ENCODE measurements around the gene DEGS1. TPM values are rescaled to one million over a fixed set of nuclear protein-coding genes. Genes with fewer than 3 reads are reported as not detected.

The DEGS1 gene
- total RNA-seq, 1 donor from 2014 or later, result 43.3 TPM

GRCh38 chr1:224211206-224211962 is 28.3 kb downstream of the DEGS1 start:
- H3K9ac ChIP-seq (ENCODE audit: low read depth in 1 of 3, low read length in 3 of 3), result peak overlapping the region in 2 of 3 donors; percentile 27 to 34
- peaks cover 6 to 24% (median 12%) of the 10 kb centered on the region in 3 donors for H3K4me1 ChIP-seq (ENCODE audit: control insufficient read depth in 3 of 3, insufficient read depth in 3 of 3, low read length in 3 of 3)
- no peaks in the 10 kb centered on the region for H3K36me3 ChIP-seq (ENCODE audit: control insufficient read depth in 3 of 3, insufficient read depth in 3 of 3, low read length in 3 of 3)
- H3K27ac ChIP-seq (ENCODE audit: low read depth, low read length), result no peak overlapping the region
- H3K4me3 ChIP-seq (ENCODE audit: low read length in 3 of 3), result no peak overlapping the region
- no peaks in the 10 kb centered on the region for H3K27me3 ChIP-seq (ENCODE audit: control insufficient read depth in 3 of 3, insufficient read depth in 3 of 3, low read length in 3 of 3)
- H3K9me3 ChIP-seq (ENCODE audit: control insufficient read depth in 3 of 3, low read length in 3 of 3), result no peaks in the 10 kb centered on the region

- no peaks in the 10 kb centered on the region for H3K27me3 ChIP-seq (ENCODE audit: control insufficient read depth in 3 of 3, insufficient read depth in 3 of 3, low read length in 3 of 3)
- no peak overlapping the region for H3K27ac ChIP-seq (ENCODE audit: low read depth, low read length)
- no peak overlapping the region for H3K9ac ChIP-seq (ENCODE audit: low read depth in 1 of 3, low read length in 3 of 3)
- no peak overlapping the region for H3K4me3 ChIP-seq (ENCODE audit: low read length in 3 of 3)
- H3K4me1 ChIP-seq (ENCODE audit: control insufficient read depth in 3 of 3, insufficient read depth in 3 of 3, low read length in 3 of 3), result peaks cover 6 to 24% (median 12%) of the 10 kb centered on the region in 3 donors
- no peaks in the 10 kb centered on the region for H3K9me3 ChIP-seq (ENCODE audit: control insufficient read depth in 3 of 3, low read length in 3 of 3)
- no peaks in the 10 kb centered on the region for H3K36me3 ChIP-seq (ENCODE audit: control insufficient read depth in 3 of 3, insufficient read depth in 3 of 3, low read length in 3 of 3)
These were observed 29.6 kb downstream of the DEGS1 start for GRCh38 chr1:224212618-224213061.

- Histone ChIP-seq H3K27me3 (ENCODE audit: control insufficient read depth in 3 of 3, insufficient read depth in 3 of 3, low read length in 3 of 3) (no peaks in the 10 kb centered on the region), H3K4me3 (ENCODE audit: low read length in 3 of 3) (no peak overlapping the region), H3K27ac (ENCODE audit: low read depth, low read length) (no peak overlapping the region)
These were observed 30.5 kb downstream of the DEGS1 start for GRCh38 chr1:224213438-224214119.

GRCh38 chr1:224216382-224216781 is 33.3 kb downstream of the DEGS1 start:
- H3K4me3 ChIP-seq (ENCODE audit: low read length in 3 of 3), result no peak overlapping the region
- no peaks in the 10 kb centered on the region for H3K27me3 ChIP-seq (ENCODE audit: control insufficient read depth in 3 of 3, insufficient read depth in 3 of 3, low read length in 3 of 3)
- H3K27ac ChIP-seq (ENCODE audit: low read depth, low read length), result peak overlapping the region; percentile 72
- H3K36me3 ChIP-seq (ENCODE audit: control insufficient read depth in 3 of 3, insufficient read depth in 3 of 3, low read length in 3 of 3), result no peaks in the 10 kb centered on the region
- peaks cover 6 to 16% (median 11%) of the 10 kb centered on the region in 3 donors for H3K4me1 ChIP-seq (ENCODE audit: control insufficient read depth in 3 of 3, insufficient read depth in 3 of 3, low read length in 3 of 3)
- no peaks in the 10 kb centered on the region for H3K9me3 ChIP-seq (ENCODE audit: control insufficient read depth in 3 of 3, low read length in 3 of 3)
- H3K9ac ChIP-seq (ENCODE audit: low read depth in 1 of 3, low read length in 3 of 3), result no peak overlapping the region

More at GRCh38 chr1:224213438-224214119, 30.5 kb downstream of the DEGS1 start:
- H3K36me3 ChIP-seq (ENCODE audit: control insufficient read depth in 3 of 3, insufficient read depth in 3 of 3, low read length in 3 of 3), result no peaks in the 10 kb centered on the region
- no peak overlapping the region for H3K9ac ChIP-seq (ENCODE audit: low read depth in 1 of 3, low read length in 3 of 3)
- peaks cover 6 to 24% (median 12%) of the 10 kb centered on the region in 3 donors for H3K4me1 ChIP-seq (ENCODE audit: control insufficient read depth in 3 of 3, insufficient read depth in 3 of 3, low read length in 3 of 3)
- H3K9me3 ChIP-seq (ENCODE audit: control insufficient read depth in 3 of 3, low read length in 3 of 3), result no peaks in the 10 kb centered on the region

DNA sequence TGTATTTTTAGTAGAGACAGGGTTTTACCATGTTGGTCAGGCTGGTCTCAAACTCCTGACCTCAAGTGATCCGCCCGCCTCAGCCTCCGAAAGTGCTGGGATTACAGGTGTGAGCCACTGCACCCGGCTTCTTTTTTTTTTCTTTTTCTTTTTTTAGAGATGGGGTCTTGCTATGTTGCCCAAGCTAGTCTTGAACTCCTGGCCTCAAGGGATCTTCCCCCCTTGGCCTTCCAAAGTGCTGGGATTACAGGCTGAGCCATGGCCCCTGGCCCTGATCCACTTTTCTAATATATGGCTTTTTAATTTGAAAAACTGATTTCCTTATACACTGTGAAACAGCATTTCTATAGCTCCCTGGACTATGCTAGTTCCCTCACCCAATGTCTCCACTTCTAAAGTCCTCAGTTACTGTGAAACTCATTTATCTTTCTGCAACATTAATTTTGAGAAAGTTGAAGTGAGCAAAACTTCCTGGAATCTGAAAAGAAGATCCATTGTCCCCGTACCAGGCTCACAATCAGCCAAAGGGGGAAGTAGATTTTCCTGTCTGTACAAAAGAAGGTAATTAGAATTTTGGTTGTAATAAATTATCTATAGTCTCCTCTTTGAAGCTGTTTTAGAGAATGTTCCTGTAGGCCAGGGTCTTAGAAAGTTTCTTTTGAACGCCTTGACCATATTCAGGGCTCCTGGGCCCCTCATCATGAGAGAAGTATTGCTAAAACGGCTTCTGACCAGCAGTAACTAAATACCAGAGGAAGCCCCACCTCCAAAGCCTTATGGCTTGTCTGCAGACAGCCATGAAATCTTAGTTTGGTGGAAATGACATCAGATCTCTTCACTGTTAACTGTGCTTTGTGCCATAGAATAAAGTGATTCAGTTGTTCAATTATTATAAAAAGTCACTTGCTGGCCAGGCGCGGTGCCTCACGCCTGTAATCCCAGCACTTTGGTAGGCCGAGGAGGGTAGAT is 34.9 kb downstream of the DEGS1 start:
- Histone ChIP-seq H3K9me3 (ENCODE audit: control insufficient read depth in 3 of 3, low read length in 3 of 3) (no peaks in the 10 kb centered on the region), H3K9ac (ENCODE audit: low read depth in 1 of 3, low read length in 3 of 3) (no peak overlapping the region), H3K36me3 (ENCODE audit: control insufficient read depth in 3 of 3, insufficient read depth in 3 of 3, low read length in 3 of 3) (no peaks in the 10 kb centered on the region), H3K4me1 (ENCODE audit: control insufficient read depth in 3 of 3, insufficient read depth in 3 of 3, low read length in 3 of 3) (peaks cover 4 to 9% (median 8%) of the 10 kb centered on the region in 3 donors), H3K27me3 (ENCODE audit: control insufficient read depth in 3 of 3, insufficient read depth in 3 of 3, low read length in 3 of 3) (no peaks in the 10 kb centered on the region), H3K27ac (ENCODE audit: low read depth, low read length) (no peak overlapping the region), H3K4me3 (ENCODE audit: low read length in 3 of 3) (no peak overlapping the region)

- Histone ChIP-seq H3K36me3 (ENCODE audit: control insufficient read depth in 3 of 3, insufficient read depth in 3 of 3, low read length in 3 of 3) (no peaks in the 10 kb centered on the region), H3K9ac (ENCODE audit: low read depth in 1 of 3, low read length in 3 of 3) (no peak overlapping the region), H3K27ac (ENCODE audit: low read depth, low read length) (no peak overlapping the region), H3K27me3 (ENCODE audit: control insufficient read depth in 3 of 3, insufficient read depth in 3 of 3, low read length in 3 of 3) (no peaks in the 10 kb centered on the region), H3K4me3 (ENCODE audit: low read length in 3 of 3) (no peak overlapping the region), H3K9me3 (ENCODE audit: control insufficient read depth in 3 of 3, low read length in 3 of 3) (no peaks in the 10 kb centered on the region), H3K4me1 (ENCODE audit: control insufficient read depth in 3 of 3, insufficient read depth in 3 of 3, low read length in 3 of 3) (peaks cover 4 to 16% (median 7%) of the 10 kb centered on the region in 3 donors)
These were observed 36.1 kb downstream of the DEGS1 start for GRCh38 chr1:224219011-224219611.

- Histone ChIP-seq H3K9me3 (ENCODE audit: control insufficient read depth in 3 of 3, low read length in 3 of 3) (no peaks in the 10 kb centered on the region), H3K36me3 (ENCODE audit: control insufficient read depth in 3 of 3, insufficient read depth in 3 of 3, low read length in 3 of 3) (no peaks in the 10 kb centered on the region)
These were observed 36.6 kb downstream of the DEGS1 start for GRCh38 chr1:224219612-224220059.

DNA sequence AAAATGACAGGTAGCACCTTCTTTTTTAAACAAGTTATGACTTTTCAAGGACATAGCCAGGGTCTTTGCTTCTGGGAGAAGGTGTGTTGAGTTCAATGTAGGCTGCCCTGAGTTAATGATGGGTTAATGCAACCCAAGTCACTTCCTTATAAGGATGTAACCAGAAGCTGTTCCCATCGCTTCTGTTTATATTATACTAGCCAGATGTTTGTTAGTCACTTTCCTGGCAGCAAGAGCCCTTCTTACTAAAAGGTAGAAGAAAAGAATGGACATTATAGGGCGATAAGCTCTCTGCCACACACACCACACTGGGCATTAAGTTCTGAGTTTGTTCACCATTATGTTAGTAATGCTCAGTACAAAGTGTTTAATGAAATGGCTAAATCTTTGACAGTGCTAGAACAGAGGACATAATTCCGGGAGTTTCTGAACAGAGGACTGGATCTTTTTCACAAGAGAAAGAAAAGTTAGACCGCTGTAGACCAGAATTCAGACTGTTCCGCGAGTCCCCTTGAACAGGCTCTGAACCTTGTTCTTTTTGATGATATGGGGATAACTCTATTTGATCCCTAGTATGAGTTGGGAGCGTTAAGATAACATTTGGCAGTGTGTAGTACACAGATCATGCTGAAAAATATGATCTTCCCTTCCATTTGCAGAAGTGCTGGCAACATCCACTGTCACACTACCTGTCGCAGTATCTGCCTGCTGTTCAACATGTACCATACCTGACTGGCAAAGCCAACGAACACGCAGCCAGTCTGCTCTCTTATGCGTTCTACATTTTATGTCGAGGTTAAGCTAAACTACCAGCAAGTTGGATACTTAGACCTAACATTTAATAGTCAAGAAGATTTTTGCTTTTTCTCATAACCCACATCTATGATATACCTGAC is 41.0 kb downstream of the DEGS1 start:
- peaks cover 0 to 8% (median 4%) of the 10 kb centered on the region in 3 donors for H3K4me1 ChIP-seq (ENCODE audit: control insufficient read depth in 3 of 3, insufficient read depth in 3 of 3, low read length in 3 of 3)
- H3K4me3 ChIP-seq (ENCODE audit: low read length in 3 of 3), result no peak overlapping the region
- H3K36me3 ChIP-seq (ENCODE audit: control insufficient read depth in 3 of 3, insufficient read depth in 3 of 3, low read length in 3 of 3), result peaks cover 5 to 21% (median 17%) of the 10 kb centered on the region in 3 donors
- H3K9me3 ChIP-seq (ENCODE audit: control insufficient read depth in 3 of 3, low read length in 3 of 3), result no peaks in the 10 kb centered on the region
- H3K27me3 ChIP-seq (ENCODE audit: control insufficient read depth in 3 of 3, insufficient read depth in 3 of 3, low read length in 3 of 3), result no peaks in the 10 kb centered on the region
- H3K27ac ChIP-seq (ENCODE audit: low read depth, low read length), result no peak overlapping the region
- no peak overlapping the region for H3K9ac ChIP-seq (ENCODE audit: low read depth in 1 of 3, low read length in 3 of 3)

More at GRCh38 chr1:224219612-224220059, 36.6 kb downstream of the DEGS1 start:
- Histone ChIP-seq H3K27ac (ENCODE audit: low read depth, low read length) (no peak overlapping the region), H3K9ac (ENCODE audit: low read depth in 1 of 3, low read length in 3 of 3) (no peak overlapping the region), H3K27me3 (ENCODE audit: control insufficient read depth in 3 of 3, insufficient read depth in 3 of 3, low read length in 3 of 3) (no peaks in the 10 kb centered on the region), H3K4me1 (ENCODE audit: control insufficient read depth in 3 of 3, insufficient read depth in 3 of 3, low read length in 3 of 3) (peaks cover 4 to 16% (median 7%) of the 10 kb centered on the region in 3 donors), H3K4me3 (ENCODE audit: low read length in 3 of 3) (no peak overlapping the region)
